SK-N-SH treated with all-trans-retinoic acid at 6 μM for 48 hours (cell line): ENCODE results near the gene DAD1.

Experiments
- ESRRG ChIP-seq: fragments of 250-450 bp; sonication (Bioruptor Pico); IDR thresholded peaks from 2 replicates; pipeline ENCODE4 v1.6.1; 2021; ENCODE audit warnings: mild to moderate bottlenecking
- OSR1 ChIP-seq: fragments of 250-450 bp; sonication (Bioruptor Pico); IDR thresholded peaks from 2 replicates; pipeline ENCODE4 v1.8.0; 2022; ENCODE audit warnings: moderate library complexity, mild to moderate bottlenecking, inconsistent platforms
- SNAI2 ChIP-seq: fragments of 250-450 bp; sonication (Bioruptor Pico); IDR thresholded peaks from 2 replicates; pipeline ENCODE4 v1.5.0; 2020; ENCODE audit warnings: mild to moderate bottlenecking, moderate library complexity
- TCF4 ChIP-seq: fragments of 250-450 bp; sonication (Bioruptor Pico); IDR thresholded peaks from 2 replicates; pipeline ENCODE4 v1.8.0; 2021; ENCODE audit warnings: mild to moderate bottlenecking, moderate library complexity, borderline replicate concordance
- ZFP30 ChIP-seq: fragments of 450-650 bp; formaldehyde crosslinking; IDR thresholded peaks from 2 replicates; pipeline ENCODE4 v1.5.0; 2022; ENCODE audit warnings: mild to moderate bottlenecking, moderate library complexity
- ZNF70 ChIP-seq: fragments of 450-650 bp; formaldehyde crosslinking; IDR thresholded peaks from 2 replicates; pipeline ENCODE4 v1.5.0; 2020; ENCODE audit warnings: mild to moderate bottlenecking, moderate library complexity
- ZNF8 ChIP-seq: fragments of 450-650 bp; formaldehyde crosslinking; IDR thresholded peaks from 2 replicates; pipeline ENCODE4 v1.5.0; 2020; ENCODE audit warnings: mild to moderate bottlenecking, moderate library complexity
- TF ChIP-seq, protein P1 (sequence below): fragments of 250-450 bp; sonication (Bioruptor Pico); IDR thresholded peaks from 2 replicates; pipeline ENCODE4 v1.5.0; 2020; ENCODE audit warnings: mild to moderate bottlenecking, moderate library complexity
- TF ChIP-seq, protein P2 (sequence below): fragments of 250-450 bp; sonication (Bioruptor Pico); IDR thresholded peaks from 2 replicates; pipeline ENCODE4 v1.8.0; 2020; ENCODE audit warnings: mild to moderate bottlenecking, moderate library complexity, borderline replicate concordance

- TF ChIP-seq ZNF70 (CRISPR knock-in tag), result no peak
- TF ChIP-seq, protein P1, sequence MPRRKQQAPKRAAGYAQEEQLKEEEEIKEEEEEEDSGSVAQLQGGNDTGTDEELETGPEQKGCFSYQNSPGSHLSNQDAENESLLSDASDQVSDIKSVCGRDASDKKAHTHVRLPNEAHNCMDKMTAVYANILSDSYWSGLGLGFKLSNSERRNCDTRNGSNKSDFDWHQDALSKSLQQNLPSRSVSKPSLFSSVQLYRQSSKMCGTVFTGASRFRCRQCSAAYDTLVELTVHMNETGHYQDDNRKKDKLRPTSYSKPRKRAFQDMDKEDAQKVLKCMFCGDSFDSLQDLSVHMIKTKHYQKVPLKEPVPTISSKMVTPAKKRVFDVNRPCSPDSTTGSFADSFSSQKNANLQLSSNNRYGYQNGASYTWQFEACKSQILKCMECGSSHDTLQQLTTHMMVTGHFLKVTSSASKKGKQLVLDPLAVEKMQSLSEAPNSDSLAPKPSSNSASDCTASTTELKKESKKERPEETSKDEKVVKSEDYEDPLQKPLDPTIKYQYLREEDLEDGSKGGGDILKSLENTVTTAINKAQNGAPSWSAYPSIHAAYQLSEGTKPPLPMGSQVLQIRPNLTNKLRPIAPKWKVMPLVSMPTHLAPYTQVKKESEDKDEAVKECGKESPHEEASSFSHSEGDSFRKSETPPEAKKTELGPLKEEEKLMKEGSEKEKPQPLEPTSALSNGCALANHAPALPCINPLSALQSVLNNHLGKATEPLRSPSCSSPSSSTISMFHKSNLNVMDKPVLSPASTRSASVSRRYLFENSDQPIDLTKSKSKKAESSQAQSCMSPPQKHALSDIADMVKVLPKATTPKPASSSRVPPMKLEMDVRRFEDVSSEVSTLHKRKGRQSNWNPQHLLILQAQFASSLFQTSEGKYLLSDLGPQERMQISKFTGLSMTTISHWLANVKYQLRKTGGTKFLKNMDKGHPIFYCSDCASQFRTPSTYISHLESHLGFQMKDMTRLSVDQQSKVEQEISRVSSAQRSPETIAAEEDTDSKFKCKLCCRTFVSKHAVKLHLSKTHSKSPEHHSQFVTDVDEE (CRISPR knock-in tag), result no peak
- no peak for TF ChIP-seq ESRRG (CRISPR knock-in tag)
- TF ChIP-seq ZFP30 (CRISPR knock-in tag), result no peak
- TF ChIP-seq, protein P2, sequence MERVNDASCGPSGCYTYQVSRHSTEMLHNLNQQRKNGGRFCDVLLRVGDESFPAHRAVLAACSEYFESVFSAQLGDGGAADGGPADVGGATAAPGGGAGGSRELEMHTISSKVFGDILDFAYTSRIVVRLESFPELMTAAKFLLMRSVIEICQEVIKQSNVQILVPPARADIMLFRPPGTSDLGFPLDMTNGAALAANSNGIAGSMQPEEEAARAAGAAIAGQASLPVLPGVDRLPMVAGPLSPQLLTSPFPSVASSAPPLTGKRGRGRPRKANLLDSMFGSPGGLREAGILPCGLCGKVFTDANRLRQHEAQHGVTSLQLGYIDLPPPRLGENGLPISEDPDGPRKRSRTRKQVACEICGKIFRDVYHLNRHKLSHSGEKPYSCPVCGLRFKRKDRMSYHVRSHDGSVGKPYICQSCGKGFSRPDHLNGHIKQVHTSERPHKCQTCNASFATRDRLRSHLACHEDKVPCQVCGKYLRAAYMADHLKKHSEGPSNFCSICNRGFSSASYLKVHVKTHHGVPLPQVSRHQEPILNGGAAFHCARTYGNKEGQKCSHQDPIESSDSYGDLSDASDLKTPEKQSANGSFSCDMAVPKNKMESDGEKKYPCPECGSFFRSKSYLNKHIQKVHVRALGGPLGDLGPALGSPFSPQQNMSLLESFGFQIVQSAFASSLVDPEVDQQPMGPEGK (CRISPR knock-in tag), result no peak
- TF ChIP-seq OSR1 (CRISPR knock-in tag), result no peak
- no peak for TF ChIP-seq SNAI2
- TF ChIP-seq ZNF8 (CRISPR knock-in tag), result no peak
- TF ChIP-seq TCF4 (CRISPR knock-in tag), result no peak
These were observed 11.0 kb upstream of the DAD1 start for GRCh38 chr14:22600027-22600426.
